Activated CD8-positive, alpha-beta memory T cell treated with anti-CD3 and anti-CD28 coated beads for 48 hours (primary cell): ENCODE data around the gene MCRIP2.
A peak's percentile ranks its signal among the peaks of the same experiment; 100 is the strongest.
"Not testable (repeated sequence)": the region's sequence is repeated elsewhere in the genome, so short reads cannot be mapped to it uniquely, and the experiment has no call there.

Source experiments
- DNase-seq, 3 experiments: peaks; one replicate each; pipeline ENCODE4 v3.0.0-alpha.2; 2020; ENCODE audit warnings: low read depth in 2 of 3, low spot score in 2 of 3

MCRIP2 gene, protein sequence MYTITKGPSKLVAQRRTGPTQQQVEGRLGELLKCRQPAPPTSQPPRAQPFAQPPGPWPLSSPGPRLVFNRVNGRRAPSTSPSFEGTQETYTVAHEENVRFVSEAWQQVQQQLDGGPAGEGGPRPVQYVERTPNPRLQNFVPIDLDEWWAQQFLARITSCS

DNA sequence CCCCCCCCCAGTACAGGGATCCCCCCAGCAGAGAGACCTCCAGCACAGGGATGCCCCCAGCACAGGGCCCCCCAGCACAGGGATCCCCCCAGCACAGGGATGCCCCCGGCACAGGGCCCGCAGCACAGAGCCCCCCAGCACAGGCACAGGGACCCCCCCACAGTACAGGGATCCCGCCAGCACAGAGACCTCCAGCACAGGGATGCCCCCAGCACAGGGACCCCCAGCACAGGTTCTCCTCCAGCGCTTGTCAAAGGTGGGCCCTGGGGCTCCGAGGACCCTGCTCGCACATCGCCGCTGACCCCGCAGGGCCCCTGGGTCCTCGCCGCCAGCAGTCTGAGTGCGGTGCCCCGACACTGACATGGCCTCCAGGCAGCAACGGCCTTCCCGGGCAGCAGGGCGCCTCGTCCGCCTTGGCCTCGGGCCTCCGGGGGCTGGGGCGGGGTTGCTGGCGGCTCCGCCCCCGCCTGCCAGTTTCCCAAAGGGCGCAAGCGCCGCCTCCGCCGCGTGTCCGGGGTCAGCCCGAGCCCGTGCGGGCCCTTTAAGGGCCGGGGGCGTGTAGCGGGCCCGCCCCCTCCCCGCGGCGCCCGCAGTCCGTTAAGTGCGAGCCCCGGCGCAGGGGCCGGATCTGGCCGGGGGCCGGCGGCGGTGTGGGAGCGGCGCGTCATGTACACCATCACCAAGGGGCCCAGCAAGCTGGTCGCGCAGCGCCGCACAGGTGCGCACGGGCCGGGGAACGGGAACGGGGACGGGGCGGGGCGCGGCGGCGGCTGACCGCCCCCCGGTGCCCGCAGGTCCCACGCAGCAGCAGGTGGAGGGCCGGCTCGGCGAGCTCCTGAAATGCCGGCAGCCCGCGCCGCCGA, at the start of gene MCRIP2:
MCRIP2 (plus strand) TSS at position 503 of the 863 bp plus-strand sequence; CDS start at position 667, 164 bp downstream.
- DNase-seq, result peak; percentile 54 to 68 (median 65)

DNA sequence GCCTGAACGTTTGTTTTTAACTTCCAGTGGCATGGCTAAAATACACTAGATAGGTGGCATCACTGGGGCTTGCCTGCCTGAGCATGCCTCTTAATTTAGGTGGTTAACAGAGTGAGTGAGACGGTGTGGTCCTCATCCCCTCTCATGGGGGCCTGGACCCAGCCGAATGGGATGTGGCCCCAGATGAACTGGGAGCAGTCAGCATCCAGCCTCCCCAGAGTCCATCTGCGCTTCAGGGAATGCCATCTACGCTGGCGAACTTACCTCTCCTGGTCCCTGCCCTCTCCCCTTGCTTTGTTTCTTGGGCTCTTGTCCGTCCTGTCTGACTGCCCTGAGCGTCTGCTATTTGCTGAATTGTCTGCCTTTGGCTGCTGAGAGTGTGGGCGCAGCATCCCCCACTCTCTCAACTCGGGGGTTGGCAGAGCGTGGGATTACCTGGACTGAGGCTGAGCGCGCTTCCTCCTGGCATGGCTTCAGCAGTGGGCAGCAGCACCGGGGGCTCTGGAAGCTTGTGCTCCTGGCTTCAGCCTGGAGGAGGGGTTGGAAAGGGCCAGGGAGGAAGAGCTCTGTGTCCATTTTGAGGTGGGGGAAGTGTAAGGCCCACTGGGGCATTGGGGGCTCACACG, 49.6 kb upstream of the MCRIP2 start:
- no peak for DNase-seq

DNA sequence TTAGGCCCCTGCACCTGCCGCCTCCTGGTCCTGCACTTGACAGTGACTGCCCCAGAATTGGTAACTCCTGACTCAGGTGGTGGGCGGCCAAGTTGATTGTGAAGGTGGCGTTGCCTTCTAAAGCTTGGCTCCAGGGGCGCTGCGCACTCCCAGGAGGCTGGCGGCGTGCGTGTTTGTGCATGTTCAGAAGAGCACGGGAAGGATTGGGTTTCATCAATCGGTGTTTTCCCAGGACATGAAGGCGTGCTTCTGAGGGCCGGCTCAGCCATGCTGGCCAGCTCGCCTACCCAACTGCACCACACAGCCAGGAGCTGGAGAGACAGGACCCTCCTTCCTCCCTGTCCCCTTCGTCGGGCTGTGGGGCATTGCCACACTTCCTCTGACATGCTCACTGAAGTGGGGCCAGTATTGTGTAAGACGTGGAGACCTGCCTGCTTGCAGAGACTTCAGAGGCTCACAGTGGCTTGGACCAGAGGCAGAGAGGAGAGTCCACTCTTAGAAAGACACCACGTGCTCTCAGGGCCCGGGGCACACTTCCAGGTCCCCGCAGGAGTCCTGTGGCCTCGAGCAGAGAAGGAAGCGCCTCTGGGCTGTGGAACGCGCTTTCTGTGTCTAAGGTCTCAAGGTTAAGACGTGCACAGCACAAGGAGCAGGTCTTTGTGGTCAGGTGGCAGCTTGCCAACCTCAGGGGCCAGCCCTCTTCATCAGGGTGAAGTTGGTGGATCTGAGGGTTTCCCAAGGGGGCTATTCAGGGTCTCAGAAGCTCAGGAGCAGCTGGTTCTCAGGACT, 48.9 kb upstream of the MCRIP2 start:
- DNase-seq, result no peak

DNA sequence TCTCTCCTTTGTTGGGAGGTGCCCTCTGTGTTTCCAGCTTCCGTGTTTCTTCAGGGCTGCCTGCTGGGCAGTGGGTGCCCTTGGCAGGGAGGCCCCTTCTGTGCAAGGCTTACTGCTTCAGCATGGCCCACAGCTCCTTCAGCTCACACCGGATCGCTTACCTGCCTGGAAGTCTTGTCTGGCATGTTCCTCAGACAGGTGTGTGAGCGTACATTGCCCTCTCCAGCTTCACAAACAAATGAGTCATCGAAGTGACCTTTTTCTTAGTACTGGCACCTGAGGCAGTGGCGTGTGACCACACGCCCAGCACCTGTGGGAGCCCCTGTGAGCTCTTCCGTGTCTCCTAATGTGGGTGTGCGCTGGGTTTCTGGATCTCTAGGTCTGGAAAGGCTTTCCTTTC, 48.2 kb upstream of the MCRIP2 start:
- no peak for DNase-seq

DNA sequence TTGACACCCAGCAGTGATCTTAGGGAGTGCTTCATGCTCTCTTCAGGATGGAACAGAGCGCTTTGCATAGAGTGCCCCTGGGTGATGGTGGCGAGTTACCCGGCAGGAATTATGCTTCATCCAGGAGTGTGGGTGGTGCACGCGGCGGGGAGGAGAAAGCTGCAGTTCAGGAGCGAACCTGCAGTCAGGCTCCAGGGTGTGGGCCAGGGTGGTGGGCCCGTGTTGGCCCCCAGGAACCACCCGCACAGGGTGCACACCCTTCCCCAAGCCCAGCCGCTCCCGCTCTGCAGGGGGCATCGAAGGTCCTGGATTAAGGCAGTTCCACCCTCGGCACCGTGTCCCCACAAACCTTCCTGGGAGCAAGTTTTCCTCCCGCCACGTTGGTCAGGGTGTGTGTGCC, 47.8 kb upstream of the MCRIP2 start:
- no peak for DNase-seq

DNA sequence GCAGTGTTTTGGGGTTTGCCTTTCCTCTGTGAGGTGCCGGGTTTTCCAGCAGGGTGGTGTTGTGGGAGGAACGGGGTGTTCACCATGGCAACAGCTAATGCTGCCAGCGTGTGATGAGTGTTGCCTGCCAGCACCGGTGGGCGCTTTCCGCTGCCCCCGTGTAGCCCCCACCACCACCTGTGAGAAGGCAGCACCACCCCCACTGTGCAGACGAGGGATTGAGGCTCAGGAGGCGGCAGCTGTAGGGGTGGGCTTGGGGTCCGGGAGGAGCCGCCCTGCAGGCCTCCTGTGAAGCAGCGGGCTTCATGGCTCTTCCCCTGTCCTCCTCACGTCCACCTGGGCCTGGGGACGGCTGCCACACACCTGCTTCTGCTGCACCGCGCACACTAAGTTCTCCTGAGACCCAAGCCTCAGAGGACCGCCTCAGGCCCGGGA, 46.5 kb upstream of the MCRIP2 start:
- DNase-seq, result no peak

DNA sequence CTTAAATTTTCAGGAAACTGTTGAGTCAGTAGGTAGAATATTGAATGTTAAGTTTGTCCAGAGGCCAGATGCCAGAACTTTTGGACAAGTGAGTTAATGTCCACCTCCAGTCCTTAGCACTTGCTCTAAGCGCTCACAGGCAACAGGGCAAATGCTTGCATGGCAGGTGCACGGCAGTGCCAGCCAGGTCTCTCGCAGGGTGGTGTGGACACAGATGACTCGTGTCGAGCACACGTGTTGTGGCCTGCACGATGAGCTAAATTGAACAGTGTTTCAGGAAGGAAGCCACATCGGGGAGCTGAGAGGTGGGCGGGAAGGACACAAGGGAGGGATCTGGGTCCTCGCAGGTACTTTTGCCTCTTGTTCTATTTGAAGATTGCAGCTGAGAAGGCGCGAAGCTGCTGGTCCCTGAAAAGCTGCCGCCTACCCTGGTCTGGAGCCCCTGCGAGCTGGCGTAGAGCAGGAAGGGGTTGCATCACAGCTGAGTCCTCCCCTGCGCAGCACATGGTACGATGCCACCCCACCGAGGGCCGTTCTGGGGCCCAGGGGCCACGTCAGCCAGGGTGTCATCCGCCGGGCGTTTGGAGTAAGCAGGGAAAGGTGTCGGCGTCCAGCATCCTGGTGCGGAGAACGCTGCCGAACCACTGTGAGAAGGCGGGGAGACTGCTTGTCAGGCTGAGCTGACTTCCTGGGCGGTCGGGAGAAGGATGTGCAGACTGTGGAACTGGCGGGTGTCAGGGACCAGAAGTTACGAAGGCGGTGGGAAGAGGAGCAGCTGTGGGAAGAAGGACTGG, 45.5 kb upstream of the MCRIP2 start:
- no peak for DNase-seq

DNA sequence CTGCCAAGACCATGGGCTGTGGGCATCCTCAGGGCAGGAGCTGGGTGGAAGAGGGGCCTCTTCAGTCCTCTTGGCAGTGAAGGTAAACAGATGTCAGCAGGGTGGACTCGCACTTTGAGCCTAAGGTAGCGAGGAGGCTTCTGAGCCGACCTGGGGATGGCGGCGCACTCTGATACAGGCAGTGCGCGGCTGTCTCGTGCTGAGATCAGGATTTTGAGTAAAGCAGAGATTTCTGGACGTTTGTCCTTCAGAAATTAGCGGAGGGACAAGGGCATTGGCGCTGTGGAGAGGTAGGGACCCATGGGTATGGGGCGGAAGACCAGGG, 44.9 kb upstream of the MCRIP2 start:
- no peak for DNase-seq

DNA sequence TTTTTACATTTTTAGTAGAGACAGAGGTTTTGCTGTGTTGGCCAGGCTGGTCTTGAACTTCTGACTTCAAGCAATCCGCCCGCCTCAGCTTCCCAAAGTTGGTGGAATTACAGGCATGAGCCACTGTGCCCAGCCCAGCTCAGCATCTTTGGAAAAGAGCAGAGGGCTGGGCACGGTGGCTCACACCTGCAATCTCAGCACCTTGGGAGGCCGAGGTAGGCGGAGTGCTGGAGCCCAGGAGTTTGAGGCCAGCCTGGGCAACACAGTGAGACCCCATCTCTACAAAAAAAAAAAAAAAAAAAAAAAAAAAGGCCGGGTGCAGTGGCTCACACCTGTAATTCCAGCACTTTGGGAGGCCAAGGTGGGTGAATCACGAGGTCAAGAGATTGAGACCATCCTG, 44.0 kb upstream of the MCRIP2 start:
- DNase-seq, result not testable (repeated sequence)

DNA sequence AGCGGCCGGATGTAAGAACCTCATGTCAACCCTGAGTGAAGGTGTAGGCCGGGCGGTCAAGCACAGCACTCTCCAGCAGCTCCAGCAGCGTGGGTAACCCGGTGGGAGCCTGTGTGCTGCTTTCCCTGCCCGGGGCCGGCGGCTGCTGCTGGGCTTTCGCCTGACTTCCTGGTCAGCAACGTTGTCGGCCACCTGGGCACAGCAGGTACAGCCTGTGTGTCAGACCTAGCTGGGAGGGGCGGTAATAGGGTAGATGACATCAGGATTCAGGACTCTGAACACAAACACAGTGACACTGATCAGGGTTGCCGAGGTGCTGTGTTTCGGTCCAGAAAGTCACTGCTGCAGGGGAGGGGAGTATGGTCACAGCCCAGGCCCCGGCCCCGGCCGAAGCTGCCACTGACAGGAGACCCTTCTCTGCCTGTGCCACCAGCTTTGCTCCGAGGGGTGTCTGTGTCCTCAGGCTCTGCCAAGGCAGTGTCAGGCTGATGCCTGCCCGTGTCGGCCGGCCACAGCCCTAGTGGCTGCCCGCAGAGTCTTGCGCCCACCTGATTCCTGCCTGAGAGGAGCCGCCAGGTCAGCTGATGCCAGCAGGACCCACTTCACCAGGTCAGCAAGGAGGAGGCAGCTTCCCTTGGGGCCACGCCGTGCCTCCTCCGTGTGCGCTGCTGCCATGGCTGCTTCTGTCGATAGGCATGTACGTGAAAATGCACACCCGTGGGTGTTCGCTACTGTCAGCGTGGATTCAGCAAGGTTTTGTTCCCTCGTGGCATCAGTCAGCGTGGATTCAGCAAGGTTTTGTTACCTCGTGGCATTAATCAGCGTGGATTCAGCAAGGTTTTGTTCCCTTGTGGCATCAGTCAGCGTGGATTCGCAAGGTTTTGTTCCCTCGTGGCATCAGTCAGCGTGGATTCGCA, 42.5 kb upstream of the MCRIP2 start:
- DNase-seq, result no peak

DNA sequence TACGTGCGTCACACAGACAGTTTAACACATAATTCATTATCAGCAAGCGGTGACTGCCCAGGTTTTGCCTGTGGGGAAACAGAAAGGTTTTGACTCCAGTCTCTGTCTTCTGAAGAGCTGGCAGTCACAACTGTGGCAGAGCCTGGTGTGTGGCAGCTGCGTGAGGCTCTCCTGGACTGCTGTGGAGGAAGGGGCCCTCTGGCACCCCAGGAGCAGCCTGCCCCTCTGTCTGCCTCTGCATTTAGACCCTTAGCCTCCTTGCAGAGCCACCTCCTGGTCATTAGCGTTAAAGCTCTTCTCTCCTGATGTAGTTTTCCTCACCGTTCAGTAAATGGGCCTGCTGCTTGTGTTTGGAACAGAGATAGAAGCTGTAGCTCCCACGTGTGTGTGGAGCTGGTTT, 40.8 kb upstream of the MCRIP2 start:
- DNase-seq, result no peak

DNA sequence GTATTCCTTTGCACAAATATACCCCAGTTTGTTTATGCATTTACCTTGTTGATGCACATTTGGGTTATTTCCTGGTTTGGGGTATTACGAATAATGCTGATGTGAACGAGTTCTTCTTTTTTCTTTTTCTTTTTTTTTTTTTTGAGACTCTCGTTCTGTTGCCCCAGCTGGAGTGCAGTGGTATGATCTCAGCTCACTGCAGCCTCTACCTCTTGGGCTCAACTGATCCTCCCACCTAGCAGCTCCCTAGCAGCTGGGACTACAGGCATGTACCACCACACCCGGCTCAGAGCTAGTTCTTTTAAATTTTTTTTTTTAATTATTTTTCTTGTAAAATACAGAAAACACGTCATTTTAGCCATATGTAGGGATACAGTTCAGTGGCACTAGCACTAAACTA, 37.7 kb upstream of the MCRIP2 start:
- no peak for DNase-seq

DNA sequence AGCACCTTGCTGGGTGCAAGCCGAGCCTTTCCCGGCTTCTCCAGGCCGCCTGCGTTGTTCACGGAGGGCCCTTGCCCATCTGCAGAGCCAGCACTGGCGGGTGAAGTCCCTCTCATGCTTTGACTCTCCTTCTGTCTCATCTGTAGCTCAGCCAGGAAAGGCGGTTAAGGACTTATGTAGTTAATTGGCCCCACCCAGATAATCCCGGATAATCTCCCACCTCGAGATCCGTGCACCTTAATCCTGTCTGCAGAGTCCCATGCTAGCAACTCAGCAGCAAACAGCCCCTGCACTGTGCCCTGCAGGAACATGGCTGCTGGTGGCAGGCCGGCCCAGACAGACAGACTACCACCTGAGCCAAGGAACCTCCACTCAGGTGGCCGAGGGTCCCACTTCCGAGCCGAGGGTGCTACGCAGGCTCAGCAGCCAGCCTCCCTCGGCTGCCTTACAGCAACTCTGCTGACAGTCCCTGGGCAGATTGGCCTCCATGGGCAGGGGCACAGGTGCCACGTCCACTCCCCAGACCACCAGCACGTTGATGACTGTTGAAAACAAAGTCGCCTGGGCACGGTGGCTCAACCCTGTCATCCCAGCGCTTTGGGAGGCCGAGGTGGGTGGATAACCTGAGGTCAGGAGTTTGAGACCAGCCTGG, 34.8 kb upstream of the MCRIP2 start:
- no peak for DNase-seq

DNA sequence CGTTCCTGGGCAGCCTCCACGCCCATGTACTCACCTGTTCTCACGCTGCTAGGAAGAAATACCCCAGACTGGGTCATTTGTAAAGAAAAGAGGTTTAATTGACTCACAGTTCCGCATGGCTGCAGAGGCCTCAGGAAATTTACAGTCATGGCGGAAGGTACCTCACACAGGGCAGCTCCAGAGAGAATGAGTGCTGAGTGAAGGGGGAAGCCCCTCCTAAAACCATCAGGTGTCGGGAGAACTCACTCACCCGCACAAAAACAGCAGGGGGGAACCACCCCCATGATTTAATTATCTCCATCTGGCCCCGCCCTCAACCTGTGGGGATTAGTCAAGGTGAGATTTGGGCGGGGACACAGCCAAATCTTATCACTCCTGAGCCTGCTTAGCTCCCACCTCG, 33.6 kb upstream of the MCRIP2 start:
- DNase-seq, result no peak

DNA sequence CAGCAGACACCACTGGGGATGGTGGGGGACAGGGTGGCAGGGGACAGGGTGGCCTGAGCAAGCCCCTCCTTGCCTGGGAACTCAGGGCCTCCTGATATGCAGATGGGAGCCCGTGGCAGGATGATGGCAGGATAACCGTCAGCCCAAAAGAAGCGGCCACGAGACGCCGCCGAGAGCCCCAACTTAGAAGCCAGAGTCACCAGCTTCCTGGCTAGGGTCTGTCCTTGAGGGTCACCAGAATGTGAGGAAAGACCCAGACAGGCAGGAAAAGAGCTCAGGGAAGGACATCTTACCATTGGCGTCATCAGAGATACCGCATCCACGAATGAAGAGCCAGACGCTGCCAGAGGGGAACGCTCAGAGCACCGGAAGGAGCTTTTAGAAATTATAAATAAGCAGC, 32.3 kb upstream of the MCRIP2 start:
- no peak for DNase-seq

DNA sequence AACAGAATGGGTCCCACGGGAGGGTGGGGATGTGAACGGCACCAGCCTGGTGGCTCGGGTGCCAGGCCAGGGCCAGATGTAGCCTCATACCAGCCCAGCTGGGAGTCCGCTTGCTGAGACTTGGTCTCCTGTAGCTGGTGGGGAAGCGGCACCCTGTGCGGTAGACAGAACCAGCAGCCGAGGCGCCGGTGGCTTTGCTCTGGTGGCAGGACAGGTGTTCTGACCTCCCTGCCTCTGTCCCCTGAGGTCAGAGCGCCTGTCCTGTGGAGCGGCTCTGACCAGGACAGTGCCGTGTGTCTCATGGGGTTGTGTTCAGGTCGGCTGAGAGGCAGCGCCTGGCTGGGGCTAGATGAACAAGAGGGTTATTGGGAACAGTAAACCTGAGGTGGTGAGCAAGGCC, 31.6 kb upstream of the MCRIP2 start:
- no peak for DNase-seq

DNA sequence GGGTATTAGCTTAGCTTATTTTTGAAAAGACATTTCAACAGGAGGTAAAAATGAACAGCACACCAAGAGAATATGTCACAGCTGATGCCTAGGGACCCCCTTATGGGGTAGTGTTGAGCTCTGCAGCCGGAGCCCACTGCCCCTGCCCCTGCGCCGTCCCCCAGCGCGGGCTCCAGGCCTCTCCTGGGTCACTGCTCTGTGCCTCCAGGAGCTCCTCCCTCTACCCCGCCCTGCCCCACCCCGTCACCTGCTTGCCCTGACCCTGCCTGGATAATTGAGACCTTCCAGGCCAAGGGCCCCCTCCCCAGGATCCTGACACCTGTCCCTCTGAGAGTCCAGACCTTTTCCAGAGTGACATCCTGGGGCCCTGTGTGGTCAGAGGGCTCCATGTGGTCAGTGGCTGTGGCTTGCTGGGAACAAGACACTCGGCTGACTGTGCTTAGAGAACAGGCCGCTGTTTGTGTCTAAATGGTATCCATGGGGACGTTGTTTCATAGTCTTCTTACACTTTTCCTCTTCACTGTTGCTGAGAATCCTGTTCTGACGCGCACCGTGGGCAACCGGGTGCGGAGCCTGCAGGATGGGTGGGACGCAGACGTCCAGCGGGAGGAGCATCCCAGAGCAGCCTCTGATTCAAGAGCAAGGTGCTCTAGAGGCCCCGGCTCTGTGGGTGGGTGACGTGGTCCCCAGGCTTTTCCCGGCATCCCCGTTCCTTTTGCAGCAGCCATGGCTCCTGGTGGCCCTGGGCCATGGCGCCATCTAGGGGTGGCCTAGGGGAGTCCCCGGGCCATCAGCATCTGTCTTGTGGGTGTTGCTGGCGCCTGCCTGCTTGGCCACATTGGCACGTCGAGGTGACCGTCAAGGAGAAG, 30.9 kb upstream of the MCRIP2 start:
- peak in 1 of 3 experiments; percentile 50 for DNase-seq

DNA sequence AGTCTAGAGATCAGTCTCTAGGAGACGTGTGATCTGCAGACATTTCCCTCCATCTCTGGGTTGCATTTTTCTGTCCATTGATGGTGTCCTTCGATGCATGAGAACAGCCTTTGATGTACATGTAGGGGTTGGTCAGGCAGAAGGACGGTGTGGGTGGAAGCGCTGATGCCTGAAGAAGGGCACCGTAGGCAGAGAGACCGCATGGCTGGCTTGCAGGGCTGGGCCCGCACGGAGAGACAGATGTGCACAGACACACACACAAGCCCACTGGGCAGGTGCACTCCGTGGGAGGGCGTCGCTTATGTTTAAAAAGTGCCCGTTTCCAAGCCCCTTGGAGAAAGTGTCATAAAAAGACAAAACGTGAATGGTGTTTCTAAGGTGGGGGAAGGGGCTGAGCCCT, 26.5 kb upstream of the MCRIP2 start:
- DNase-seq, result no peak
